Esophagus muscularis mucosa (tissue), 4 donors: ENCODE data around the gene TSPAN32.
"Not testable (repeated sequence)": the region's sequence is repeated elsewhere in the genome, so short reads cannot be mapped to it uniquely, and the experiment has no call there.

ENCODE experiments used
- CTCF ChIP-seq, 3 experiments: fragments of 200-600 bp in 2 of 3; fragments of 450-650 bp in 1 of 3; sonication (generic) in 2 of 3; IDR thresholded peaks; one replicate each; pipeline ENCODE4 v1.5.1; 2017 to 2019; ENCODE audit warnings: antibody characterized with exemption in 3 of 3, mild to moderate bottlenecking in 2 of 3, moderate library complexity in 1 of 3
- EP300 ChIP-seq: sonication (generic); formaldehyde crosslinking; IDR thresholded peaks from one replicate; pipeline ENCODE4 v1.6.1; 2017; ENCODE audit warnings: antibody characterized with exemption
- POLR2A ChIP-seq: fragments of 450-650 bp; IDR thresholded peaks from one replicate; pipeline ENCODE4 v1.6.1; 2017; ENCODE audit warnings: antibody characterized with exemption, moderate library complexity, mild to moderate bottlenecking, low read depth

GRCh38 chr11:2335286-2335685 lies 33.5 kb downstream of the TSPAN32 start:
- TF ChIP-seq CTCF (IDR thresholded peaks at IDR 0.05); EP300; POLR2A: not testable (repeated sequence)
